ENCODE measurements around the gene PCDH9.

Gene PCDH9

DNA sequence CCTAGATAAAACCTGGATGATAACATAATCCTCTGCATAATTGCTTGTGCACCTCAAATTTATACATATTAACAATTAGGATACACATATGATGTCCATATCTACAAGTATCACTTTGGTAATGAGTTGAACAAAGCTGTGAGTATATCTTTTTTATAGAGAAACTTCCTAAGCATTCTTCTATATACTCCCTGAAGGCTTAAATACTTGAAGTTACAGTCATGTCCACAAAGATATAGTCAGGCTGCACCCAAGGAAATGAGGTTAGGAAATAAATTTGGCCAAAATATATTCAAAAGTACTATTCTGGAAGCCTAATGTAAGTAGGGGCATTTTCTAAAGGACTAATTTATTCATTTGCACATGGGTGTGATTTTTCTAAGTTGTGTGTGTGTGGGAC is 761.5 kb downstream of the PCDH9 start:
- no peak overlapping the region for H3K4me3 ChIP-seq (ENCODE audit: low read depth, low read length)
- TF ChIP-seq, protein P1, sequence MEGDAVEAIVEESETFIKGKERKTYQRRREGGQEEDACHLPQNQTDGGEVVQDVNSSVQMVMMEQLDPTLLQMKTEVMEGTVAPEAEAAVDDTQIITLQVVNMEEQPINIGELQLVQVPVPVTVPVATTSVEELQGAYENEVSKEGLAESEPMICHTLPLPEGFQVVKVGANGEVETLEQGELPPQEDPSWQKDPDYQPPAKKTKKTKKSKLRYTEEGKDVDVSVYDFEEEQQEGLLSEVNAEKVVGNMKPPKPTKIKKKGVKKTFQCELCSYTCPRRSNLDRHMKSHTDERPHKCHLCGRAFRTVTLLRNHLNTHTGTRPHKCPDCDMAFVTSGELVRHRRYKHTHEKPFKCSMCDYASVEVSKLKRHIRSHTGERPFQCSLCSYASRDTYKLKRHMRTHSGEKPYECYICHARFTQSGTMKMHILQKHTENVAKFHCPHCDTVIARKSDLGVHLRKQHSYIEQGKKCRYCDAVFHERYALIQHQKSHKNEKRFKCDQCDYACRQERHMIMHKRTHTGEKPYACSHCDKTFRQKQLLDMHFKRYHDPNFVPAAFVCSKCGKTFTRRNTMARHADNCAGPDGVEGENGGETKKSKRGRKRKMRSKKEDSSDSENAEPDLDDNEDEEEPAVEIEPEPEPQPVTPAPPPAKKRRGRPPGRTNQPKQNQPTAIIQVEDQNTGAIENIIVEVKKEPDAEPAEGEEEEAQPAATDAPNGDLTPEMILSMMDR (IDR thresholded peaks at IDR 0.05; ENCODE audit: low read depth, low read length) = no peak

DNA sequence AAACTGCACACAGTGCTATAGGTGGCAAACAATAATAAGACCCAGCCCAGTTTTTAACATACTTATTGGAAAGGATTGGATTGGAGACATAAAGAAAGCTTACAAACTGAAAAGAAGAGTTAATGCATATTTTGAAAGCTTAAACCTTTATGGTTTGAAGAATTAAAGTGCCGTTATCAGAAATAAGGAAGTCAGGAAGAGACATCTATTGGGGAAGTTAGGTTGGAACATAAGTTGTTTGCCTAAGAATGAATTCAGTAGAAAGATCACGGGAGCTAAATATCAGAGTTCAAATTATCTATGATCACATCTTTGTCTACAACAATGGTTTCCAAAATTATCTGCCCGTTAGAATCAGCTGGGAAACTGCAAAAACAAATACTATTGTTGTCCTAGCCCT is 767.9 kb downstream of the PCDH9 start:
- no peak overlapping the region for H3K4me3 ChIP-seq (ENCODE audit: low read depth, low read length)
- TF ChIP-seq, protein P1 (IDR thresholded peaks at IDR 0.05; ENCODE audit: low read depth, low read length) = no peak

DNA sequence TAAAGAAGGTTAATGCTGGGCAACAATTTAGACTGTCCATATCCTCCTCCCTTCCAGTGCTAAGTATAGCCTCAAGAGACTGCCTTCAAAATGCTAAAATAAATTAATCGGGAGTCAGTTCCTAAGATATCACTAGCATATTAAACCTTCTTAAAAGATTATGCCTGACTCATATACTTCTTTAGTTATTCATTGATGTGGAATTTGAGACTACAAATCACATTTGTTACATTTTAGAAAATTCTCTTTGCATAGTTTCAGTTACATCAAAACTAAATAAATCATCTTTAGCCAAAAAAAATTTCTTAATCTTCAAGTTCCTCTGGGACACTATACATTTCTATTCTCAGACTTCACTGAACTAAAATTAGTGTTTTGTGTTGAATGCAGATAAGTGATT is 769.1 kb downstream of the PCDH9 start:
- TF ChIP-seq, protein P1 (IDR thresholded peaks at IDR 0.05; ENCODE audit: low read depth, low read length) = no peak

GRCh38 chr13:66459634-66460033 is 770.5 kb downstream of the PCDH9 start:
- no peak overlapping the region for H3K4me3 ChIP-seq (ENCODE audit: low read depth, low read length)
- TF ChIP-seq, protein P1 (IDR thresholded peaks at IDR 0.05; ENCODE audit: low read depth, low read length) = no peak

More for the DNA sequence above, 769.1 kb downstream of the PCDH9 start:
- H3K4me3 ChIP-seq (ENCODE audit: low read depth, low read length) = no peak overlapping the region

DNA sequence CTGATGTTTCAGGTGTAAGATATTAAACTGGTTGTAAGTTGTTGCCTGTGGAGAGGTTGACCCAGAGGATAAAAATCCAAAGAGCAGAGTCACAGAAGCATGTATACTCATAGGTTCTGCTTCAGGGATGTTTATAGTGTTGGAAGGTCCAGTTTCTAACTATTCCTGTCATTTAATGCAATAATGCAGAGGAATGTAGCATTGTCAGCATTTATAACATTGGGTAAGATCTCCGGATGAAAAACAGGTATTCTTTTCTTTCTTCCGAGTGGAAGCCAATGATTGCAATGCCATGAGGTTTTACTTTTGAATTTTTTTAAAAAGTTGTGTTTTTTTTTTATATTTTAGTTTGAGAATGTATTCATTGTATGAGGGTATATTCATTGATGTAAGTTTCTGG is 771.0 kb downstream of the PCDH9 start:
- TF ChIP-seq, protein P1 (IDR thresholded peaks at IDR 0.05; ENCODE audit: low read depth, low read length) = no peak
- no peak overlapping the region for H3K4me3 ChIP-seq (ENCODE audit: low read depth, low read length)

DNA sequence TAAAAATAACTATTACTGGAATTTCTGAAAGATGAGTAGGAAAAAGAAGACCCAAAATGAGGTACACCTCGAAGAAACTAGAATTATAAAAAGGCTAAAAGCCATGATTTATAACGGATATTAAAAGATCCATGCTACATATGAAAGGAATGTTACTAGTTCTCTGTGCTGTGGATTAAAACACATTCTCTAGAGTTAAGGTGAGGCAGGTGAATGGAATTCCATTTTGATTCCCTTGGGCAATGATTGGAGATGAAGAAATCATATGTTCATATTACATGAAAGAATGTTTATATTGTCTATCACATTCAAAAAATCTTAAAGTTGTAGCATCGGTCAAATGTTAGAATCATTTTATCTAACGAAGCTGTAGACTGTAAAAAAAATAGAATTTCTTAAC is 783.7 kb downstream of the PCDH9 start:
- TF ChIP-seq, protein P1 (IDR thresholded peaks at IDR 0.05; ENCODE audit: low read depth, low read length) = no peak
- no peak overlapping the region for H3K4me3 ChIP-seq (ENCODE audit: low read depth, low read length)

DNA sequence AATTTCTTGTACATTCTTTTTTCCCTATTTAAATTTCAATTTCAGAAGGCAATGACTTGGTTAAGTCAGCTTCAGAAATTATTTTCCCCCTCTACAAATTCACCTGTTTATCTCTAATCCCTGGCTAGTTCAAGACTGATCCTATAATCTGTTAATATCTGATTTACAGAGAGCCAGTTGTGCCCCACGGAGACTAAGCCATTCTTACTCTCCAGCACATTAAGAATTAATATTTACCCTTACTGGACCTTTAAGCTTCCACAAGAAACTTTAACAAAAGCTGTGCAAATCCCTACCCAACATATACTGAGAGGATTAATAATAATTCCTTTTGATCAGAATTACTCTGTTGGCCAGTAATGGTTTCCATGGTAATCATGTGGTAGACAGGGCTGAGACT is 786.2 kb downstream of the PCDH9 start:
- no peak overlapping the region for H3K4me3 ChIP-seq (ENCODE audit: low read depth, low read length)
- TF ChIP-seq, protein P1 (IDR thresholded peaks at IDR 0.05; ENCODE audit: low read depth, low read length) = no peak
